GM21515 (cell line): ENCODE results near the gene SUSD6.
"Not testable (repeated sequence)": the region's sequence is repeated elsewhere in the genome, so short reads cannot be mapped to it uniquely, and the experiment has no call there.

Experiments
- ATAC-seq: cut with Tn5 transposase; IDR thresholded peaks from one replicate; pipeline ENCODE4 v1.9.1; 2021; ENCODE audit not compliant: unreplicated experiment

The SUSD6 gene

DNA sequence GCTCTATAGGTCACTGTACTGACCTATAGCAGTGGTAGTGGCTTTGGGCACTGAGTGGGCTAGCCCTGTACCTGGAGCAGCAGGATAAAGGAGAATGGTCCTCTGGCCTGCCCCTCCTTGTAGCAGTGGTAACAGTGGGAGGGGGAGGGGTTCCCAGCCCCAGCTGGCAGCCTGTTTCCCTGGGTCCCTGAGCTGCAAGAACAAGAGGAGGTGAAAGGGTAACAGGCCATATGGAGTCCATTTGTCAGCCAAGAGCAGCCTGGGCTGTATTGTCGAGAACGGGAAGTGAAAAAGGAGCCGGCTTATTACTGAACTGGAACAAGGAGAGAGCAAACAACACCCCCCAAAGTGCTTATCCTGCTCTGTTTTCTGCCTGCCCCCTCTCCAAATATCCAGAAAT, 81.7 kb downstream of the SUSD6 start:
- peak; percentile 58 for ATAC-seq

- ATAC-seq: no peak
Measured at GRCh38 chr14:69693801-69694729, 82.7 kb downstream of the SUSD6 start.

GRCh38 chr14:69694730-69695281, 83.4 kb downstream of the SUSD6 start:
- no peak for ATAC-seq

GRCh38 chr14:69695322-69696203, 84.2 kb downstream of the SUSD6 start:
- no peak for ATAC-seq

GRCh38 chr14:69696204-69696527, 84.8 kb downstream of the SUSD6 start:
- ATAC-seq: no peak

GRCh38 chr14:69696633-69697557, 85.5 kb downstream of the SUSD6 start:
- ATAC-seq: no peak

DNA sequence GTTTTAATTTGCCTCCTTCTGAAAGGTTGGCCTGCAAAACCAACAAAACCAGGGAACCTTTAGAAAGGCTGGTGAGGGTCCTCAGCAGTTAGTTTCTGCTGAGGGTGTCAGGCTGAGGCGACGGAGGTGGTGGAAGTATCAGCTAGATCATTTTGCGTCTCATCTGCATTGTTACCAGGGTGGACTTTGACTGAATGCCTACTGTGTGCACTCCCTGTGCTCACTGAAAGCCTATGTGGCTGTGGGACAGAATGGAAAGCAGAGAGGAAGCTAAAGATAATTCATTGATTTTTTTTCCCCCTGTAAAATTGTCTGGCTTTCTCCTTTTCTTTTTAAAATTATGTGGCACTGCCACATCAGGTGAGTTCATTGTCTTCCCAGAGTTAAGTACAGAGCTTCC, 87.2 kb downstream of the SUSD6 start:
- no peak for ATAC-seq

GRCh38 chr14:69699243-69699642, 87.8 kb downstream of the SUSD6 start:
- ATAC-seq: not testable (repeated sequence)

DNA sequence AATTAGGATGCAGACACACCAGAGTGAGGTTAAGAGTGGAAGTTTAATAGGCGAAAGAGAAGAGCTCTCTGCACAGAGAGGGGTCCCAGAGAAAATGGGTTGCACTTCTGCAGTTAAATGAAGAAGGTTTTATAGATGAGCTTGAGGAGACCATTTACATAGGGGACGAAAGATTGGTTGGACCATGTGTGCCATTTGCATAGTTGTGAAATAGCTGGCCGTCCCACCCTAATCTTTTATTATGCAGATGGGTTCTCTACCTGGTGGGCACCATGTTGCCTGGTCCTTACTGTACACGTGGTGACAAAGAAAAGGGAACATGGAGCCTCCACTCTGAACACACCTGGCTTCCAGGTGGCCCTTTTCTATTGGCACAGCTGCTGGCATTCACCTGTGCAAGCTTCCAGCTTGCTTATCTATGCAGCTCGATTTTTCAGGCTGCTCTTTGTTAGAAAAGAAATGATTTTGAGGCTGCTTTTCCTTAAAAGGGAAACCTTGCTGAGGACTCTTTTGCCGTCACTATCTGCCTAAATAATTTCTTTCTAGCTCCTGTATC, 88.4 kb downstream of the SUSD6 start:
- ATAC-seq: no peak

DNA sequence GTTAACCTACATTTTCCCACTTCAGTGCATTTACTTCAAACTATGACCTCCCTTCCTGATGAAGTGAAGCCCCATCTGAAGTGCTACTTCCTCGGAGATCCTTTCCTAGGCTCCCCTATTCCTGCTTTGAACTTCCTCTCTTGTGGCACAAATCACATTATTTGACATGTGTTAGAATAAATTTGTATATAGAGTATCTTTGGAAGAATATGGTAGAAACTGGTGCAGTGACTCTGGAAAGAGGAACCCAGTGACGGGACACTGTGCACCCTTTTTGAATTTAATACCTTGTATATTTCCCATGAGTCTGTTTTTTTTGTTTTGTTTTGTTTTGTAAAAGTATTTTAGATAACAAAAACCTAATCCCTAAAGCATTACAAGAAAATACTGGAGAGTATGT, 89.2 kb downstream of the SUSD6 start:
- no peak for ATAC-seq

DNA sequence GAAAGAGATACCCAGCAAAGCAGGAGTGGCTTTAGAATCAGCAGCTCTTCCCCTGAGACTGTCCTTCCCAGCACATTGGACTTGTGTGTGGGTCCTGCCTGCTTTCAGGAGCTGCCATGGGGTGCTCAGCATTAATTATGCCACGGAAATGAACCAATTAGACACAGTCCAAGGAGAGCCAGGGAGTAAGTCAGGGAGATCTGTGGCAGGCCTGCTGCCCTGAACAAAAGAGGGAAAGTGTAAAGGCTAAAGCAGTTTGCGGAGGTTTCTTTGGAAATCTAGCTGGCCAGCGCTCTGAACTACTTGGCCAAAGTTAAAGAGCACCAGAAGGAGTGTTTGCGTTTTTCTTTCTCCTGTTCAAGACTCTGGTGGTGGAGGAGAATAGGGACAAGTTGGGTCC, 89.9 kb downstream of the SUSD6 start:
- no peak for ATAC-seq

DNA sequence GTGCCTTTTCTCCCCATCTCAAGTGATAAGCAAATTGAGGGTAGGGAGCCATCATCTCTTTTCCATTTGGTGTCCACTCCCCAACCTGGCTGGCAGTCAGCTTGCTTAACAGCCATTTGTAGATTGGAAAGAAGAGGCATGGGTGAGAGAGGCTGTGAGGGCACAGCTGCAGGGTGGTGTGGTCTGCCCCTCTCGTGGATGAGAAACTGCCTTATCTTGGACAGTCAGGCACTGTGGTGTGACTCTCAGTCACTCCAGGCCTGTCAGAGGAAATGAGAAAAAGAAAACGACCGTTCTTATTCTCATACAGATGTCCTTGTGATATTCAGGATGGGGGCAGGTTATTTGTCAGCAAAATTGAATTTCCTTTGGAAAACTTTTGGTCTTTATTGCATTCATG, 90.5 kb downstream of the SUSD6 start:
- ATAC-seq: no peak

GRCh38 chr14:69703047-69704039, 91.9 kb downstream of the SUSD6 start:
- ATAC-seq: no peak

- no peak for ATAC-seq
Measured at GRCh38 chr14:69704319-69704718, 92.9 kb downstream of the SUSD6 start.

DNA sequence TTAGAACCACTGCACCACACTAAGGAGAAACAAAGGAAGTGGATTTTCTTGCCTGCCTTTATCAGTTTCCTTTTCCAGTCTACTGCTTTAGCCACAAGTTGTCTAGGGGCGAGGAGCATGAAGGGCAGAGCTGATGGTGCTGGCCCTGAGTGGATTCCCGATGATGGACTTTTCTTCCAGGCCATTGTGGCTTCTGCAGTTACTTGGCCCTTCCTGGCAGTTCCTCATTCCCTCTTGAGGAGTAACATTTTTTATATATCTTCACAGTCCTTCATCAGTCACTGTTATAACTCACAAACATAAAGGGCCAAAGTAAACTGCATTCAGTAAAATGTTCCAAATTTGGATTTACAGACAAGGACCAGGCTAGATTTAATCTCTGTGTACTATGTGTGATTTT, 94.3 kb downstream of the SUSD6 start:
- no peak for ATAC-seq

DNA sequence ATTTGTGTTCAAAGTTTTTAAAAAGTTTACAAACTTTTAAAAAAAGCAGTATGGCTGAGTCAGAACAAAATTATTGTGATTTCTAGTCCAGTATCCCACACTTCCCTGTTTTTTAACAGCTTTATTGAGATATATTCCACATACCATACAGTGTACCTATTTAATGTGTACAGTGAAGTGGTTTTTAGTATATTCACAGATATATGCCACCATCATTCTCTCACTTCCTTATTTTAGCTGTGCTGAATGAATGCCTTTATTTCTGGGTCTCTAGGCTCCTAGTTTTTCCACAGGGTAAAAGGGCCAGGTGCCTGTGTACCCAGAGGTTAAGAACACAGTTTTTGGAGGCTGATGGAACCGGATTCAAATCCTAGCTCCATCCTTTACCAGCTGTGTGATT, 96.7 kb downstream of the SUSD6 start:
- no peak for ATAC-seq

GRCh38 chr14:69708586-69709560, 97.5 kb downstream of the SUSD6 start:
- no peak for ATAC-seq

GRCh38 chr14:69710378-69710777, 99.0 kb downstream of the SUSD6 start:
- ATAC-seq: no peak
